Vagina (tissue), 2 donors: Measurements from ENCODE around the gene IPP. TPM values are rescaled to one million over a fixed set of nuclear protein-coding genes. Genes with fewer than 3 reads are reported as not detected.
"Not testable (repeated sequence)": the region's sequence is repeated elsewhere in the genome, so short reads cannot be mapped to it uniquely, and the experiment has no call there.

Source experiments
- DNase-seq, 2 donors: peaks; one replicate each; pipeline ENCODE4 v3.0.0-alpha.2; 2017; ENCODE audit errors: extremely low spot score in 2 of 2
- H3K27ac ChIP-seq: fragments of 200-600 bp; sonication (generic); one replicate; pipeline ENCODE4 v1.5.1; 2019
- H3K27me3 ChIP-seq: fragments of 200-600 bp; sonication (generic); one replicate; pipeline ENCODE4 v1.5.1; 2019
- H3K36me3 ChIP-seq, 2 donors: fragments of 200-600 bp; sonication (generic); one replicate each; pipeline ENCODE4 v1.5.1; 2017 to 2019
- H3K4me1 ChIP-seq: fragments of 200-600 bp; sonication (generic); one replicate; pipeline ENCODE4 v1.5.1; 2019
- H3K4me3 ChIP-seq, 2 donors: fragments of 200-600 bp; sonication (generic); 1 replicate in 1 of 2; 2 replicates in 1 of 2; pipeline ENCODE4 v1.5.1; 2016 to 2019
- H3K9me3 ChIP-seq: fragments of 200-600 bp; sonication (generic); one replicate; pipeline ENCODE4 v1.5.1; 2019
- POLR2A ChIP-seq, 2 donors: fragments of 450-650 bp; IDR thresholded peaks; one replicate each; pipeline ENCODE4 v1.6.1; 2017; ENCODE audit warnings: antibody characterized with exemption in 2 of 2, mild to moderate bottlenecking in 2 of 2, moderate library complexity in 2 of 2
- POLR2AphosphoS5 ChIP-seq, 2 donors: sonication (generic); formaldehyde crosslinking; IDR thresholded peaks; one replicate each; pipeline ENCODE4 v1.9.0; 2017; ENCODE audit warnings: antibody characterized with exemption in 2 of 2, mild to moderate bottlenecking in 2 of 2, low read depth in 1 of 2; ENCODE audit not compliant: insufficient read depth in 1 of 2
- intact Hi-C: fragments of 100-400 bp; cut with DNase I; formaldehyde crosslinking; loops from one replicate; pipeline ENCODE4 v1.15.1; 2023
- total RNA-seq: library from RNA; depleted of rRNA; stranded (reverse); fragments of >200 nt; gene quantifications from one replicate; pipeline ENCODE4 v1.2.3, GENCODE V29; 2016
- TF ChIP-seq, protein P1 (sequence below), 3 experiments: fragments of 450-650 bp in 2 of 3; fragments of 200-600 bp in 1 of 3; sonication (generic) in 1 of 3; IDR thresholded peaks; one replicate each; pipeline ENCODE4 v1.5.1; 2017 to 2019; ENCODE audit warnings: antibody characterized with exemption in 3 of 3, mild to moderate bottlenecking in 2 of 3, moderate library complexity in 2 of 3

The IPP gene
- total RNA-seq, 1 donor from 2014 or later: 5.6 TPM

DNA sequence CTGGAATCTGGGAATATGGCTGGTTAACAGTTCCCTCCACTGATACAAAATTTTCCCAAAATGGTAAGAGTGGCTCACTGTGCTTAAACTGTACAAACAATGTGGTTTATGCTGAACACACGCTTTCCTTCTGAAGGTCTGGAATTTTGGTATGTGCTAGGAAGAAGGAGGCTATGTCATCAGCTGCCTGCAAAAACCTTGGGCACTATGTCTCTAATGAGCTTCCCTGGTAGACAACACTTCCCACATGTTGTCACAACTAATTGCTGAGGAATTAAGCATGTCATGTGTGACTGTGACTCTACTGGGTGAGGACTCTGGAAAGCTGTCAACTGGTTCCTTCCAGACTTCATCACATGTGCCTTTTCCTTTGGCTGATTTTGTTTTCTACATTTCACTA is 29.2 kb downstream of the IPP start:
- Histone ChIP-seq H3K4me1 (no peaks in the 10 kb centered on the region), H3K27ac (no peak overlapping the region), H3K36me3 (peaks cover 0 to 4% of the 10 kb centered on the region in 2 donors), H3K9me3 (no peaks in the 10 kb centered on the region), H3K27me3 (no peaks in the 10 kb centered on the region), H3K4me3 (no peak overlapping the region)
- TF ChIP-seq, protein P1, sequence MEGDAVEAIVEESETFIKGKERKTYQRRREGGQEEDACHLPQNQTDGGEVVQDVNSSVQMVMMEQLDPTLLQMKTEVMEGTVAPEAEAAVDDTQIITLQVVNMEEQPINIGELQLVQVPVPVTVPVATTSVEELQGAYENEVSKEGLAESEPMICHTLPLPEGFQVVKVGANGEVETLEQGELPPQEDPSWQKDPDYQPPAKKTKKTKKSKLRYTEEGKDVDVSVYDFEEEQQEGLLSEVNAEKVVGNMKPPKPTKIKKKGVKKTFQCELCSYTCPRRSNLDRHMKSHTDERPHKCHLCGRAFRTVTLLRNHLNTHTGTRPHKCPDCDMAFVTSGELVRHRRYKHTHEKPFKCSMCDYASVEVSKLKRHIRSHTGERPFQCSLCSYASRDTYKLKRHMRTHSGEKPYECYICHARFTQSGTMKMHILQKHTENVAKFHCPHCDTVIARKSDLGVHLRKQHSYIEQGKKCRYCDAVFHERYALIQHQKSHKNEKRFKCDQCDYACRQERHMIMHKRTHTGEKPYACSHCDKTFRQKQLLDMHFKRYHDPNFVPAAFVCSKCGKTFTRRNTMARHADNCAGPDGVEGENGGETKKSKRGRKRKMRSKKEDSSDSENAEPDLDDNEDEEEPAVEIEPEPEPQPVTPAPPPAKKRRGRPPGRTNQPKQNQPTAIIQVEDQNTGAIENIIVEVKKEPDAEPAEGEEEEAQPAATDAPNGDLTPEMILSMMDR (IDR thresholded peaks at IDR 0.05): no peak
- TF ChIP-seq POLR2AphosphoS5 (IDR thresholded peaks at IDR 0.05; ENCODE audit: insufficient read depth in 1 of 2, low read depth in 1 of 2) (no peak), POLR2A (IDR thresholded peaks at IDR 0.05) (no peak)
- intact Hi-C loops: no loop called here
- DNase-seq: no peak

DNA sequence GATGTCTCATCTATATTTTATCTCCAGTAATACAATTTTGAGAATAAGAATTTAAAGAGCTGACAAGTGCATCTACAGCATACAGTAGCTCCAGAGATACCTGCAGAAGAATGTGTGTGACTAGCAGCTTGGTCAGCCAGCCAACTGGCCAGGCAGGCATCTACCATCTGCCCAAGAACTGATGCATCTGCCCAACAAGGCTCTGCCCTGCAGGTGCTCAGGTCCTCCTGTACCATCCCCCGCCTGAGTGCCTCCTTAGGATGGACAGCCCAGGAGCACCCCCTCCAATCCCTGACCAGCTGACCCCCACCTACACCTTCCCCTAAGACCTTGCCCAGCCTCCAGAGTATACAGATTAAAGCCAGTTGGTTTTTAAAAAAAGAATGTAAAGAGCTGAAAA is 32.2 kb downstream of the IPP start:
- no peak overlapping the region for H3K27ac ChIP-seq
- peaks cover 0 to 10% of the 10 kb centered on the region in 2 donors for H3K36me3 ChIP-seq
- intact Hi-C loops: no loop called here
- H3K4me1 ChIP-seq: no peaks in the 10 kb centered on the region
- no peak overlapping the region for H3K4me3 ChIP-seq
- no peaks in the 10 kb centered on the region for H3K27me3 ChIP-seq
- no peaks in the 10 kb centered on the region for H3K9me3 ChIP-seq
- TF ChIP-seq POLR2AphosphoS5 (IDR thresholded peaks at IDR 0.05; ENCODE audit: insufficient read depth in 1 of 2, low read depth in 1 of 2): no peak
- TF ChIP-seq, protein P1 (IDR thresholded peaks at IDR 0.05): no peak
- no peak for TF ChIP-seq POLR2A (IDR thresholded peaks at IDR 0.05)
- no peak for DNase-seq

DNA sequence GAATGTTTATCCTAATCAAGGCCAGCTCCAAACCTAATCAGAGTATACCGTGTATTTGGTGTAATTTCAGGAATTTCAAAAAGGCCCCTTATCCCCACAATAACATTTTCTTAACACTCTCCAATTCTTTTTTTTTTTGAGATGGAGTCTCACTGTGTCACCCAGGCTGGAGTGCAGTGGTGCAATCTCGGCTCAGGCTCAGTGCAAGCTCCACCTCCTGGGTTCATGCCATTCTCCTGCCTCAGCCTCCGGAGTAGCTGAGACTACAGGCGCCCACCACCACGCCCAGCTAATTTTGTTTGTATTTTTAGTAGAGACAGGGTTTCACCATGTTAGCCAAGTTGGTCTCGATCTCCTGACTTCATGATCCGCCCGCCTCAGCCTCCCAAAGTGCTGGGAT is 33.1 kb downstream of the IPP start:
- H3K27me3 ChIP-seq, H3K27ac ChIP-seq, H3K9me3 ChIP-seq, DNase-seq, H3K4me1 ChIP-seq, intact Hi-C loops, H3K4me3 ChIP-seq: not testable (repeated sequence)
- H3K36me3 ChIP-seq: peaks cover 0 to 16% of the 10 kb centered on the region in 2 donors

DNA sequence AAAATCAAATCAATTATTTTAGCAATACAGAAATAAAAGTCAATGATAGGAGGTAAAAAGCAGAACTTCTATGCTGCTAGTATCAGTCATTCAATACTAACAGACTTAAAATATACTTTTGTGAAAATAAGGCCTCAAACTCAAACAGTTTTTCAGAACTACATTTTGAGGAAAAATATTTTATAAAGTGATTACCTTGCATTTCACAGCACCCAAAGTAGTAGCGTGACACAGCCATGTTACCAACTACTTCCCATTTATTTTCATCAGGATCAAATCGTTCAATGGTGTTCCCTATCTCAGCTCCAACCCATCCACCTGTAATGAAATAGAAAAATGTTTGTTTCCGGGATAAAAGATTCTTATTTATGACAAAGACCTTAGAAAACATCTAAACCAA is 33.8 kb downstream of the IPP start:
- intact Hi-C loops: no loop called here
- H3K36me3 ChIP-seq: peaks cover 0 to 16% of the 10 kb centered on the region in 2 donors
- no peak overlapping the region for H3K27ac ChIP-seq
- no peak for DNase-seq
- TF ChIP-seq POLR2A (IDR thresholded peaks at IDR 0.05) (no peak), POLR2AphosphoS5 (IDR thresholded peaks at IDR 0.05; ENCODE audit: insufficient read depth in 1 of 2, low read depth in 1 of 2) (no peak)
- TF ChIP-seq, protein P1 (IDR thresholded peaks at IDR 0.05): no peak
- no peaks in the 10 kb centered on the region for H3K4me1 ChIP-seq
- H3K27me3 ChIP-seq: no peaks in the 10 kb centered on the region
- H3K4me3 ChIP-seq: no peak overlapping the region
- no peaks in the 10 kb centered on the region for H3K9me3 ChIP-seq

DNA sequence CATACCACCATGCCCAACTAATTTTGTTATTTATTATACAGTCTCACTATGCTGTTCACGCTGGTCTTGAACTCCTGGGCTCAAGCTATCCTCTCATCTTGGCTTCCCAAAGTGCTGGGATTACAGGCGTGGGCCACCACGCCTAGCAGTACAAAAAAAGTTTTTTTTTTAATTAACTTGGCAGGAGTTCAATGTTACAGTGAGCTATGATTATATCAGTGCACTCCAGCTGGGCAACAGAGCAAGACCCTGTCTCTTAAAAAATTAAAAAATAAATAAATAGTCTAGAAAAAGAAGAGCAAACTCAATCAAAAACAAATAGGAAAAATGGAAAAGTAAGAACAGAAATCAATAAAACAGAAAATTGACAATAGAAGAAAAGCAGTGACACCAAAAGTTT is 36.7 kb downstream of the IPP start:
- intact Hi-C loops: no loop called here

More for the DNA sequence above, 36.7 kb downstream of the IPP start:
- Histone ChIP-seq H3K27me3 (no peaks in the 10 kb centered on the region), H3K9me3 (no peaks in the 10 kb centered on the region), H3K4me3 (no peak overlapping the region), H3K27ac (no peak overlapping the region), H3K36me3 (peaks cover 0 to 24% of the 10 kb centered on the region in 2 donors), H3K4me1 (no peaks in the 10 kb centered on the region)
- TF ChIP-seq POLR2AphosphoS5 (IDR thresholded peaks at IDR 0.05; ENCODE audit: insufficient read depth in 1 of 2, low read depth in 1 of 2) (no peak), POLR2A (IDR thresholded peaks at IDR 0.05) (no peak)
- TF ChIP-seq, protein P1 (IDR thresholded peaks at IDR 0.05): no peak
- DNase-seq: no peak
